Activated CD4-positive, alpha-beta T cell treated with anti-CD3 and anti-CD28 coated beads, Interleukin-2, amount 10 ng/mL, durations not matched to agents 7 days and 5 days (primary cell): ENCODE measurements around the gene ZNF227. TPM values are rescaled to one million over a fixed set of nuclear protein-coding genes. Genes with fewer than 3 reads are reported as not detected.

Experiments used
- CTCF ChIA-PET: fragments of 350-600 bp; sonication (Branson Sonifier 250); formaldehyde crosslinking; loops from one replicate; lab custom pipeline; 2021; ENCODE audit warnings: antibody characterized with exemption; lab: Charles Lee
- POLR2A ChIA-PET: fragments of 350-600 bp; sonication (Branson Sonifier 250); formaldehyde crosslinking; loops from one replicate; lab custom pipeline; 2021; ENCODE audit warnings: antibody characterized with exemption; lab: Charles Lee
- DNase-seq: peaks from one replicate; pipeline ENCODE4 v3.0.0-alpha.2; 2020
- H3K27ac Mint-ChIP-seq: one replicate; pipeline ENCODE4 v1.8.0; 2021; ENCODE audit warnings: mild to moderate bottlenecking, moderate library complexity, mixed read lengths
- H3K27me3 Mint-ChIP-seq: one replicate; pipeline ENCODE4 v1.8.0; 2021; ENCODE audit warnings: mixed read lengths
- H3K36me3 Mint-ChIP-seq: one replicate; pipeline ENCODE4 v1.8.0; 2021; ENCODE audit warnings: low read depth, mixed read lengths
- H3K4me1 Mint-ChIP-seq: one replicate; pipeline ENCODE4 v1.8.0; 2021; ENCODE audit warnings: mixed read lengths
- H3K4me3 Mint-ChIP-seq: one replicate; pipeline ENCODE4 v1.8.0; 2021; ENCODE audit warnings: mild to moderate bottlenecking, moderate library complexity, mixed read lengths
- H3K9me3 Mint-ChIP-seq: one replicate; pipeline ENCODE4 v1.8.0; 2021; ENCODE audit warnings: mixed read lengths
- total RNA-seq, 2 experiments: library from RNA; stranded (reverse); gene quantifications; one replicate each; pipeline ENCODE4 v1.2.3, GENCODE V29; 2021

Gene ZNF227
- total RNA-seq, 2 experiments from 2014 or later: 29.8 to 30.7 TPM

DNA sequence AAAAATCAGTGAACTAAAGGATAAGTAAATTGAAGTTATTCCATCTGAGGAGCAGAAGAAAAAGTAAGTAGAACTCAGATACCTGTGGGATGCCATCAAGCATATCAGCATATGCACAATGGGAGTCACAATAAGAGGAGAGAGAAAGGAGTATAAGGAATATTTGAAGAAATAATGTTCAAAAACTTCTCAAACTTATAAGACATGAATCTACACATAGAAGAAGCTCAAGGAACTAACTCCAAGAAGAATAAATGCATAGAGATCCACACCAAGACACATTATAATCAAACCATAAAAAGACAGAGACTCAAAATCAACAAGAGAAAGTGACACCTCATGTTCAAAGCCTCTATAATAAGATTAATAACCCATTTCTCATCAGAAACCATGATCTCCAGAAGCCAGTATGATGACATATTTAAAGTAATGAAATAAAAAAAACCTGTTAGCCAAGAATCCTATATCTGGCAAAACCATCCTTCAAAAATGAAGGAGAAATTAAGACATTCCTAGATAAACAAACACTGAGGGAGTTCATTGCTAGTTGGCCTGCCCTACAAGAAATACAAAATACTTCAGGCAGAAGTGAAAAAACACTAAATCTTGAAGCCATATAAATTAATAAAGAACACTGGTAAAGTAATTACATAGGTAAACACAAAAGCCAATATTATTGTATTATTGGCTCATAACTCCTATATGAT lies 43.5 kb downstream of the ZNF227 start:
- POLR2A ChIA-PET: no interaction called here
- Mint-ChIP-seq H3K4me3 (no peak overlapping the region), H3K27me3 (no peaks in the 10 kb centered on the region), H3K9me3 (peaks cover 78% of the 10 kb centered on the region), H3K27ac (no peak overlapping the region), H3K4me1 (peaks cover 14% of the 10 kb centered on the region), H3K36me3 (peaks cover 28% of the 10 kb centered on the region)
- no peak for DNase-seq
- CTCF ChIA-PET: no interaction called here

DNA sequence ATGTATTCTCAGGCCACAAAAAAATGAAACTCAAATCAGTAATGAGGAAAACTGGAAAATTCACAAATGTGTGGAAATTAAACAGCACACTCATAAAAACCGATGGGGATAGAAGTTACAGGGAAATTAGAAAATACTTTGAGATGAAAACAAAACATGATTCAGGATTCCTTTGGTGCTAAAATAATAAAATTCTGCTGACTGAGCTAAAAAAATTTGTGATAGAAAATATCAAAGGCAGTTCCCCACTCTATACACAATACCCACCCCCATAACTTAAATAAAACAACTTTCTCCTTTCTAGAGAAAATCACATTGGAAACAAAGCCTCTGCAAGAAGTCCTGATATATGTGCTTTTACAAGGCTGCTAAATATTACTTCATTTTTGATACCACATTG lies 45.8 kb downstream of the ZNF227 start:
- Mint-ChIP-seq H3K4me1 (peaks cover 14% of the 10 kb centered on the region), H3K36me3 (peaks cover 23% of the 10 kb centered on the region), H3K4me3 (no peak overlapping the region), H3K9me3 (peaks cover 67% of the 10 kb centered on the region), H3K27me3 (no peaks in the 10 kb centered on the region), H3K27ac (no peak overlapping the region)
- no peak for DNase-seq
- CTCF ChIA-PET: no interaction called here
- POLR2A ChIA-PET: no interaction called here

DNA sequence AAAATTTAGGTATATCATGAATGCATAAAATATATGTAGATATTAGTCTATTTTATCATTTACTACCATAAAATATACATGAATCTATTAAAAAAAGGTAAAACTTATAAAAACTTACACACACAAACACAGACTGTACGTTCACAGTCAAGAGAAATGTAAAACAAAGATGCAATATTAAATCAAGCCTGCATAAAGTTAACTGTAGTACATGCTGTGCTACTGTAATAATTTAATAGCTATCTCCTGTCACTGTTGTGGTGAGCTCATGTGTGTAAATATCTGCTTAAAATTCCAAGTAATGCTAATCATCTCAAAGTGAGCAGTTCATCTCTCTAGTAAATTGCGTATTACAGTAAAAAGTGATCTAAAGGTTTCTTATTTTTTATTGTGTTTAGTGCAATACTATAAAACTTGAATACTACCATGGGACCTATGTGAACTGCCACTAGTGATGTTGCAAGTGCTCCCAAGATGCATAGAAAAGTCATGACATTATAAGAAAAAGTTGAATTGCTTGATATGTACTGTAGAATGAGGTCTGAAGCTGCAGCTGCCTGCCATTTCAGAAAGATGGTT lies 46.6 kb downstream of the ZNF227 start:
- POLR2A ChIA-PET: no interaction called here
- CTCF ChIA-PET: interaction anchor here (0.6 to 0.7 kb wide), 3 partner anchors 40 to 1101 kb away, joined by 3 to 6 read pairs (median 3); no protein-coding TSS in a partner anchor
- peaks cover 23% of the 10 kb centered on the region for H3K36me3 Mint-ChIP-seq
- H3K4me3 Mint-ChIP-seq: no peak overlapping the region
- no peak overlapping the region for H3K27ac Mint-ChIP-seq
- no peaks in the 10 kb centered on the region for H3K27me3 Mint-ChIP-seq
- H3K4me1 Mint-ChIP-seq: peaks cover 14% of the 10 kb centered on the region
- H3K9me3 Mint-ChIP-seq: peaks cover 63% of the 10 kb centered on the region
- DNase-seq: no peak

DNA sequence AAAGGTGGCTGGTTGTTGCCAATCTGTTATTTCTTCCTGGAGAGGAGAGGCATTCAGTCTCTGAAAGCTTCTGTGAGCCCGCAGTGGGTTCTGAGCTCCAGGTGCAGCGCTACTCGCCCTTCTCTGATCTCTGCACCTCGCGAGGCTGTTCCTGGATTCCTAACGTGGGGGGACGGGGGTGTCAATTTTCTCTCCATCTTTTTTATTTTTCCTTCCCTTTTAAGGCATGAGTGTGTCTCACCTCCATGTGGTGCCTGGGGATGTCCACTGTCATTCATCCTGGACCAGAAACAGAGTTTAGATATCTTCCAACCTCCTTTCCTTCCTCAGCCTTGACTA lies 48.0 kb downstream of the ZNF227 start:
- Mint-ChIP-seq H3K4me3 (peak overlapping the region; percentile 61), H3K27ac (peak overlapping the region; percentile 47), H3K4me1 (peaks cover 14% of the 10 kb centered on the region), H3K36me3 (peaks cover 18% of the 10 kb centered on the region), H3K9me3 (peaks cover 54% of the 10 kb centered on the region), H3K27me3 (no peaks in the 10 kb centered on the region)
- DNase-seq: no peak
- CTCF ChIA-PET: no interaction called here
- POLR2A ChIA-PET: no interaction called here

DNA sequence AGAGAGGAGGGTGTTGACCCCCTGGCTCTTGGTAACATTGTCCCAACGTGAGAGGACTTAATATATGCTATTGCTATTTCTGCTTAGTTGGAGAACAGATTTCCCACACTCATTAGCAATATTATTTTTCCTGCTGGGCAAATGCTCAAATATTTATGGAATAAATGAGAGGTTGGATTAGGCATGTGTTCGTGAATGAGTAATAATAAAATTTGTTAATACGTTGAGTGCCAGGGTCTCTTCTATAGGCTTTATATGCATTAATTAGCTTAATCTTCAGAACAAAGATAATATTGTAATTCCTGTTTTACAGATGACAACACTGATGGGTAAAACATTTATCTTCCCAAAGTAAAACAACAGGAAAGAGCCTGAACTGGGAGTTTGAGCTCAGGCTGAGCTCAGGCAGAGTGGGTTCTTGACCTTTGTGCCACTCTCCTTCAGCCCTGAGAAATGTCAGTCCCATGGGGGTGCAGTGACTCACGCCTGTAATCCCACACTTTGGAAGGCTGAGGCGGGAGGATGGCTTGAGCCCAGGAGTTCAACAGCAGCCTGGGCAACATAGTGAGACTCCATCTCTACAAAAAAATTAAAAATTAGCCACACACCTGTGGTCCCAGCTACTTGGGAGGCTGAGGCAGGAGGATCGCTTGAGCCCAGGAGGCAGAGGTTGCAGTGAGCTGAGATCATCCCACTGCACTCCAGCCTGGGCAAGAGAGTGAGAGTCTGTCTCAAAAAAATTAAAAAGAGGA lies 48.5 kb downstream of the ZNF227 start:
- peaks cover 49% of the 10 kb centered on the region for H3K9me3 Mint-ChIP-seq
- POLR2A ChIA-PET: interaction anchor here (0.6 kb wide), 1 partner anchor 210 kb away, joined by 4 read pairs; no protein-coding TSS in a partner anchor

DNA sequence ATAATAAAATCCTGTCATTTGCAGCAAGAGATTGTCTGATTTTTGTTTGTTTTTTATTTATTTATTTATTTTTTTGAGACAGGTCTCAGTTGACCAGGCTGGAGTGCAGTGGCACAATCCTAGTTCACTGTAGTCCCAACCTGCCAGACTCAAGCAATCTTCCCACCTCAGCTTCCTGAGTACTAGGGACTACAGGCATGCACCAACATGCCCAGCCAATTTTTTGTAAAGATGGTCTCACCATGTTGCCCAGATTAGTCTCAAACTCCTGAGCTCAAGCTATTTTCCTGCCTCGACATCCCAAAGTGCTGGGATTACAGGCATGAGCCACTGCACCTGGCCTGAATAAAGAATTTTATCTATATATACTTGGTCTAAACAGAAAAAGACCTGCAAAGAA lies 65.0 kb downstream of the ZNF227 start:
- ChIA-PET POLR2A (no interaction called here), CTCF (no interaction called here)
- peaks cover 7% of the 10 kb centered on the region for H3K36me3 Mint-ChIP-seq
- H3K9me3 Mint-ChIP-seq: peaks cover 64% of the 10 kb centered on the region
- H3K4me1 Mint-ChIP-seq: no peaks in the 10 kb centered on the region
- H3K27ac Mint-ChIP-seq: no peak overlapping the region
- no peak overlapping the region for H3K4me3 Mint-ChIP-seq
- DNase-seq: no peak
- H3K27me3 Mint-ChIP-seq: no peaks in the 10 kb centered on the region

More for the DNA sequence above, 48.5 kb downstream of the ZNF227 start:
- no peak overlapping the region for H3K4me3 Mint-ChIP-seq
- H3K4me1 Mint-ChIP-seq: peaks cover 14% of the 10 kb centered on the region
- CTCF ChIA-PET: interaction anchor here (1.3 kb wide), 1 partner anchor 14 kb away, joined by 3 read pairs; no protein-coding TSS in a partner anchor
- H3K27me3 Mint-ChIP-seq: no peaks in the 10 kb centered on the region
- H3K36me3 Mint-ChIP-seq: peaks cover 19% of the 10 kb centered on the region
- no peak for DNase-seq
- peak overlapping the region; percentile 47 for H3K27ac Mint-ChIP-seq

DNA sequence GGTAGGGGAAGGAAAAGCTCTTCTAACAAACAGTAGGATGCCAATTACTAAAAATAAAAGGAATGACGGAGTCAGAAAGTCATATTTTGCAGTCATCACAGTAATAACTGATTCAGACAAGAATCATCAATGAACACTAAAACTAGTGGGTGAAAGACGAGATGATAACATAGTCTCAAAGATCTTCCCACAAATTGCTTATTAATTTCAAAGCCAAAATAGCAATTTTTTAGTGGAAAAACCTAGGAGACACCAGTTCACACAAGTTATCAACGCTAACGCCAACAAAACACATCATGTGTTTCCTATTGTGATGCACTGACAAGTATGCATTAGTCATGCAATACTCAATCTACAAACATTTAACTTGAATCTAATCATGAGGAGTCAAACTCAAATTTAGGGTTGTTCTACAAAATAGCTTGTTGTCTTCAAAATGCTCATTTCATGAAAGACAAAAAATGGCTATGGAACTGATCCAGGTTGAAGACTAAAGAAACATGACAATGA lies 65.9 kb downstream of the ZNF227 start:
- no peak overlapping the region for H3K27ac Mint-ChIP-seq
- no peak for DNase-seq
- no peaks in the 10 kb centered on the region for H3K4me1 Mint-ChIP-seq
- no peaks in the 10 kb centered on the region for H3K27me3 Mint-ChIP-seq
- peaks cover 7% of the 10 kb centered on the region for H3K36me3 Mint-ChIP-seq
- POLR2A ChIA-PET: no interaction called here
- CTCF ChIA-PET: no interaction called here
- H3K4me3 Mint-ChIP-seq: no peak overlapping the region
- H3K9me3 Mint-ChIP-seq: peaks cover 61% of the 10 kb centered on the region

DNA sequence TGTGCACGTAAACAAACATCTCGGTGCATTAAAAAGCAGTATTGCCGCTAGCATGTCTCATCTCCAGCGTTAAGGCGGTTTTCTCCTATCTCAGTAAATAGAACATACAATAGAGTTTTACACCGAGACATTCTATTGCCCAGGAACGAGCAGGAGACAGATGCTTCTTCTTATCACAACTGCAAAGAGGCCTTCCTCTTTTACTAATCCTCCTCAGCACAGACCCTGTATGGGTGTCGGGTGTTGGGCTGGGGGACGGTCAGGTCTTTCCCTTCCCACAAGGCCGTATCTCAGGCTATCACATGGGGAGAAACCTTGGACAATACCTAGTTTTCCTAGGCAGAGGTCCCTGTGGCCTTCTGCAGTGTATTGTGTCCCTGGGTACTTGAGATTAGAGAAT lies 68.6 kb downstream of the ZNF227 start:
- no peak for DNase-seq
- Mint-ChIP-seq H3K9me3 (peaks cover 53% of the 10 kb centered on the region), H3K36me3 (peaks cover 8% of the 10 kb centered on the region), H3K27ac (no peak overlapping the region), H3K4me3 (no peak overlapping the region), H3K27me3 (no peaks in the 10 kb centered on the region), H3K4me1 (no peaks in the 10 kb centered on the region)
- ChIA-PET POLR2A (no interaction called here), CTCF (no interaction called here)

DNA sequence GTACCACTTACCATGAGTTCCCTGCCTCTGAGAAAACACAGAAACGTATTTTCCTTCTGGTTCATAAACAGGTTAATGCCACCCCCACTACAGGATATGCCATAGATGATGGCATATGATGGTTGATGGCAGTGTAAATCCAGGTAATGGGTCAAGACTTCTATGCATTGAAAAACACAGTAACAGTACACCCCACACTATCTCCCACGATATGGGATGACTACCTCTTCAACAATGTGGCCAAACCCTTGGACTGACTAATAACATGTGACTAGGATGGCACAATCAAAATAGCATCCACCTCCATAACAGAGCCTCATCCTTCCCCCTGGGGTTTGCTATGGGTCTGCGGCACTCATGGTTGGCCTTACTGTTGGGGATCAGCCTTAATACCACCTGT lies 70.5 kb downstream of the ZNF227 start:
- H3K9me3 Mint-ChIP-seq: peaks cover 56% of the 10 kb centered on the region
- no peaks in the 10 kb centered on the region for H3K27me3 Mint-ChIP-seq
- no peaks in the 10 kb centered on the region for H3K4me1 Mint-ChIP-seq

DNA sequence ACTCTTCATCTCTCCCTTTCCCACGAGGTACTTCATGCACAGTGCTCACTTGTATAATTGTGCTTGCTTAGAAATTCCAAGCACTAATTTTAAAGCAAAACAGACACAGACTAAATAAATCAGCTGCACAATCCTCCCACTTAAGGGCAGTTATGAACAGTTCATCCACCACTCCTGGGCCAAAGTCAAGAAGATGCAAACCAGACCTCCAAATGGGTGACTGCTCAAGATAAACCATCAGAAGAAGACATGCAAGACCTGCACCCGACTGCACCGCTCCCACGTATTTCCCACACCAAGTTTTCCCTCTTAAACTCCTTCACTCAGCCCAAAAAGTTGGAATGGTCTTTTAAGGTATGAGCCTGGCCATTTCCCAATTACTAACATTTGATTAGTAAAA lies 72.6 kb downstream of the ZNF227 start:
- Mint-ChIP-seq H3K27ac (no peak overlapping the region), H3K36me3 (peaks cover 35% of the 10 kb centered on the region), H3K4me1 (no peaks in the 10 kb centered on the region), H3K4me3 (no peak overlapping the region), H3K9me3 (peaks cover 58% of the 10 kb centered on the region), H3K27me3 (no peaks in the 10 kb centered on the region)
- CTCF ChIA-PET: no interaction called here
- DNase-seq: no peak
- POLR2A ChIA-PET: no interaction called here

More for the DNA sequence above, 70.5 kb downstream of the ZNF227 start:
- Mint-ChIP-seq H3K4me3 (no peak overlapping the region), H3K36me3 (peaks cover 14% of the 10 kb centered on the region), H3K27ac (no peak overlapping the region)
- ChIA-PET POLR2A (no interaction called here), CTCF (interaction anchor here (0.6 kb wide), 2 partner anchors 921 to 994 kb away, joined by 3 read pairs; no protein-coding TSS in a partner anchor)
- no peak for DNase-seq
